Activated naive CD4-positive, alpha-beta T cell treated with Interleukin-2 at 50 U/mL for 16 hours (primary cell): ENCODE measurements around the gene LAMA3.

Source experiments
- DNase-seq: peaks from one replicate; pipeline ENCODE4 v3.0.0-alpha.2; 2020

The LAMA3 gene

DNA sequence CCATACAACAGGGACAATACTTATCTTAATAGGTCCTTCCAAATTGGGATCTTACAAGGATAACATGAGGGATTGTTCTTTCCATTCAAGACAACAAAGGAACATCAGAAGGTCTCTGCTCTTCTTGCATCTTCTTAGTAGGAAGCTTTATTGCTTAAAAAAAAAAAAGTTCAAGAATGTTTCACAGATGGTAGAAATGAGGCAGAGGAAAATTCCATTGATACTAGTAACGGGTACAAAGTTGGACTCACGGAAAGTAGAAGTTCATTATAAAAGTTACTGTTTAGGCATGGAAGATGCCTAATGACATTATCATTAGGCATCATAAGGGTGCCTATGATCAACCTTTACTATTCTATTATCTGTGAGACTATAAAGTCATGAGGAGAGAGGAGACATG is 136.2 kb downstream of the LAMA3 start:
- DNase-seq: no peak

GRCh38 chr18:23825978-23826405 is 136.7 kb downstream of the LAMA3 start:
- no peak for DNase-seq

GRCh38 chr18:23826850-23827620 is 137.8 kb downstream of the LAMA3 start:
- DNase-seq: no peak

DNA sequence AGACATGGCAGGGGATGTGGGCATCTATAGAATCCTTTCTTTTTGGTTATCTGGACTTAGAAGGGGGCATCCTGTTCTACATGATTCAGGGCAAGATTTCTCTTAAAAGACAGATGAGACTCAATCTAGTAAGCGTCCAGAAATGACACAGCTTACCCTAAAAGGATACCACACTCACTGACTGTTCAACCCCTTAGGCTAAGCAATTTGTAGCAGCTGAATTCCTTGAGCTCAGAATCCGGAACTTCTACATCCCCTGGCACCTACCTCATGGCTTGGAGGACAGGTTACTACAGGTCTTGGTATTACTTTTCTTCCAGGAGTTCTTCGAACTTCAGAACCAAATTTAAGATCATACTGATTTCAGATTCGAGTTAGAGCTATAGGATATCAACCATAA is 138.4 kb downstream of the LAMA3 start:
- no peak for DNase-seq

- peak; percentile 42 for DNase-seq
Observed at GRCh38 chr18:23828426-23828825, 139.2 kb downstream of the LAMA3 start.

DNA sequence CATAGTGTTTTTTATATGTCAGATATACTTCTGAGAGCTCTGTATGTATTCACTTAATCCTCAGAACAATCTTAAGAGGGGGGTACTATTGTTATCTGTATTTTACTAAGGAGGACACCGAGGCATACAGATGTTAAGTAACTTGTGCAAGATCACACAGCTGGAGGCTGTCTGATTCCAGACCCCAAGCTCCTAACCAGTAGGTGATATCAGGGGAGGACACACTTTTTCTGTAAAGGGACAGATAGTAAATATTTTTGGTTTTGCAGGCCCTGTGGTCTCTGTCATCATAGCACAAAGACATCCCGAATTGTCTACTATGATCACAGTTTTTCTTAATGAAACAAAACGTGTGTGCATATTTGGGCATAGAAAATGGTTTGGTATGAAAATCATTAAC is 143.7 kb downstream of the LAMA3 start:
- DNase-seq: no peak

DNA sequence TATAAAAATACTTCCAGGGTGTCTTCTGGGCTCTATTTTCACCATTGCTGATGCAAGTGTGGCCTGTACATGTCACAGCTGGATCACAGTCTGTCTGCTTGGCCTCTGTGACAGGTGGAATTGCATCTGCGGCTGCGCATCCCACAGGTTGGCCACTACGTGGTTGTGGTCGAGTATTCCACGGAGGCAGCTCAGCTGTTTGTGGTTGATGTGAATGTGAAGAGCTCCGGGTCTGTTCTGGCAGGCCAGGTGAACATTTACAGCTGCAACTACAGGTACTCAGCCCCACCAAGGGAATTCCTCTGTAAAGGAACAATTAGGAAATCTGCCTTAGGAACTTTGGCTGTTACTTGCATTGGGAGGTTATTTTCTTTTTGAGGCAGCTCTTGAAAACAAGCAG is 144.5 kb downstream of the LAMA3 start:
- DNase-seq: no peak

DNA sequence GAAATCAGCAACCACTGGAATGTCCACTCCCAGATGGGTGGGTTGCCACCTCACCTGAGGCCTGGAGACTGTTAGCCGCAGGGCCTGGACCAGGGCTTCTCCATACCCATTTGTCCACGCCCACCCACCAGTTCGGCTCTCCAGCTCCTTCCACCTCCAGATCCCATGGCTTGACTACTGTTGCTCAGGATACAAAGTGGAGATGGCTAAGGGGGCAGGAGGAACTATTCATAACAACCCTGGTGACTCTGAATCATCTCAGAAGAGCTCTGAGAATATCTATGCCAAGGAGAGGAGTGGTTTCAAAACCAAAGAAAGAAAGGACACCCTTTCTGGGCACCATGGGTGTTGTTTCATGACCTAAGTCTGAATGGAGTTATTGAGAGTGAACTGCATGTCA is 145.8 kb downstream of the LAMA3 start:
- DNase-seq: no peak

GRCh38 chr18:23835506-23835905 is 146.3 kb downstream of the LAMA3 start:
- DNase-seq: no peak

GRCh38 chr18:23837591-23837990 is 148.3 kb downstream of the LAMA3 start:
- DNase-seq: no peak

DNA sequence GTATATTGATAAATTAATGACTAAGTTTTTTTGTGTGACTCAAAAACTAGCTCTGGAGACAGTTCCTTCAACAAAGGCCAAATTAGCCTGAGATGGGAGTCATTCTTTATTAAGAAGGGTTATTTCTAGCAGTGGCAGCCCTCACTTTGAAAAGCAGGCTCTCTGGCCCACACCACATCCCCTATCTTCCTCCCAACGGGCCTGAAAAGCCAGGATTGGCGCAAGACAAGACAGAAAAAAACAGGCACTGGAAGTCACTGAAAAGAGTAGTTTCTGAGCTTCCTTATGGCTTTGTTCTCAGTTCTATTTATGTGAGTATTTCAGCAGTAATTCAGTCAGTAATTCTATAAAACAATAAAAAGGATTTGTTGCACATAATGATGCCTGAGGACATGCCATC is 149.0 kb downstream of the LAMA3 start:
- DNase-seq: no peak

DNA sequence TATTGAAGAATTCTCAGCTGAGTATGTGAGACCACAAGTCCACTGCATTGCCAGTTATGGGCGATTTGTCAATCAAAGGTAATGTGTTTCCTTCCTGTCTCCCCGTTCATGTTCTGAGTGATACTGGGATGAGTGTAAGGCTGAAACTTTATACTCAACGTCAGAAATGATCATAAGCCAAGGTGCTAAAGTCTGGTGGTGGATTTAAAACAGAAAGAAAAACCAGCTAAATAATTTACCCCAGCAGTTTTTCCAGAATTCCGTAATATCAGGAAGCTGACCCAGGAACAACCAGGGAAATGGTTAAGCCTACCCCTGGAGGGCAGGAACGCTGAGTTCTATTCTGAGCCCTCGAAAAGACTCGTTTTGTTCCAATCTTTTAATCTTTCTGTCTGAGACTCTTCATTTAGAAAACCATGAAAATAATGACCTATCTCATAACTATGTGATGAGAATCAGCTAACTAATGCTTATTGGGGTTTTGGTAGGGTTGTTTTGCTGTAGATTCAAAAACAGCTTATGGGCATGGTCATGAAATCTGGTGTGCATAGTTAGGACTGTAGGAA is 149.6 kb downstream of the LAMA3 start:
- no peak for DNase-seq

DNA sequence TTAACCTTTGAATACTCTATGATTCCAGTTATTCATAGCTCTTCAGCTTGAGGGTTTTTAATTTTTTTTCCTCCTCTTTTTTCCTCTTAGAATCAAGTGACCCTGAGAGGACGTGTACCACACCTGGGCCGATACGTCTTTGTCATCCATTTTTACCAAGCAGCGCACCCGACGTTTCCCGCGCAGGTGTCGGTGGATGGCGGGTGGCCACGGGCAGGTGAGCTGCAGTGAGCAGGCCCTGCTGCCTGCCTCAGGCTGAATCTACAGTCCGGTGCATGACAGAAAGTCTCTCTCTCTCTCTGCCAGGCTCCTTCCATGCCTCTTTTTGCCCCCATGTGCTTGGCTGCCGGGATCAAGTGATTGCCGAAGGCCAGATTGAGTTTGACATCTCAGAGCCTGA is 153.1 kb downstream of the LAMA3 start:
- DNase-seq: no peak

DNA sequence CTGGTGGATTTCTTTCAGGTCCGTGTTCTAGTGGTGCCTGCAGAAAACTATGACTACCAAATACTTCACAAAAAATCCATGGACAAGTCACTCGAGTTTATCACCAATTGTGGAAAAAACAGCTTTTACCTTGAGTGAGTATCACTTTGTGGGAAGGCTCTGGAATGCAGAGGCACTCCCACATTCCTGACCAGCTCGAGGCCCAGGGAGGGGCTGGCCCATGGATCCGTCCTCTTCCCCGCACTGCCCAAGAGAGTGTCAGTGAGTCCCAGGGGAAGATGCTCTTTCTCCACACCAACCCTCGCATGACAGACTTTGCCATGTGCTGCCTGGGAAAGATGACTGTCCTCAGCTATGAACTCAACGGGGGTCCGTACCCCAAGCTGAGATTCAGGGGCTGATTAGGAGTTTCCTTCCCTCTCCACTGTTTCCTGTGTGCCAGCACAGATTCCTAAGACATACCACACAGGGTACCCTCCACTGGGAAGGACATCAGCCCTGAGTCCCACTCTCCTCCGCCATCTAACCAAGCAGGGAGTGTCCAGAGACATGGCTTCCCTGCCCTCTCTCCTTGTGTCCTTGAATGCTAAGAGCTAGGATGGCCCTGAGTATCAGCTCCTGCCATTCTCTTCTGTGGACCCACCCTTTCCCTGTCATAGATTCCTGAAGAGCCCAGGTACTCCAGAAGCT is 155.9 kb downstream of the LAMA3 start:
- no peak for DNase-seq

GRCh38 chr18:23845988-23846630 is 156.9 kb downstream of the LAMA3 start:
- DNase-seq: no peak

DNA sequence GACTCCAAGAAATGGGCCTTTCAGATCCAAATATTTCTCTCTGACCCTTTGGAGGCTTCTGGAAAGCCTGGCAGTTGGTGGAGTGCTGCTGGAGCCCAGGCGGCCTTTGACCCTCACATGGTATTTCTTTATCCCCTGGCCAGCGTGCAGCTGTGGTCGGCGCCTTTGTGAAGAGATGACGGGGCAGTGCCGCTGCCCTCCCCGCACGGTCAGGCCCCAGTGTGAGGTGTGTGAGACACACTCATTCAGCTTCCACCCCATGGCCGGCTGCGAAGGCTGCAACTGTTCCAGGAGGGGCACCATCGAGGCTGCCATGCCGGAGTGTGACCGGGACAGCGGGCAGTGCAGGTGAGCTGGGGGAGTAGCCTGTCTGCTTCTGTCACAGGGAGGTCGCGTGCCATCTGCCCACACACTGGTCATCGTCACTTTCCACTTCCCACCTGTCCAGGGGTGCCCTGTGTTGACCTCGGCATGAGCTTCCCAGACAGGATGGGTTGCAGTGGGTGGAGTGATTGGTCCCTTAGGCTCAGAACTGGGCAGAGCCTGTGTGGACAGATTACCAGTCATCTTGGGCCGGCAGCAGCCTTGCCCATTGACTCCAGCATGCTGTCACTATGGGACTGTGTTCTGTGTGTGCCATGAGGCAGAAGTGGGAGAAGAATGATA is 158.2 kb downstream of the LAMA3 start:
- DNase-seq: no peak

- no peak for DNase-seq
Observed at GRCh38 chr18:23849141-23849540, 159.9 kb downstream of the LAMA3 start.

- no peak for DNase-seq
Observed at GRCh38 chr18:23850215-23850614, 161.0 kb downstream of the LAMA3 start.

- DNase-seq: no peak
Observed at GRCh38 chr18:23851470-23852002, 162.3 kb downstream of the LAMA3 start.

DNA sequence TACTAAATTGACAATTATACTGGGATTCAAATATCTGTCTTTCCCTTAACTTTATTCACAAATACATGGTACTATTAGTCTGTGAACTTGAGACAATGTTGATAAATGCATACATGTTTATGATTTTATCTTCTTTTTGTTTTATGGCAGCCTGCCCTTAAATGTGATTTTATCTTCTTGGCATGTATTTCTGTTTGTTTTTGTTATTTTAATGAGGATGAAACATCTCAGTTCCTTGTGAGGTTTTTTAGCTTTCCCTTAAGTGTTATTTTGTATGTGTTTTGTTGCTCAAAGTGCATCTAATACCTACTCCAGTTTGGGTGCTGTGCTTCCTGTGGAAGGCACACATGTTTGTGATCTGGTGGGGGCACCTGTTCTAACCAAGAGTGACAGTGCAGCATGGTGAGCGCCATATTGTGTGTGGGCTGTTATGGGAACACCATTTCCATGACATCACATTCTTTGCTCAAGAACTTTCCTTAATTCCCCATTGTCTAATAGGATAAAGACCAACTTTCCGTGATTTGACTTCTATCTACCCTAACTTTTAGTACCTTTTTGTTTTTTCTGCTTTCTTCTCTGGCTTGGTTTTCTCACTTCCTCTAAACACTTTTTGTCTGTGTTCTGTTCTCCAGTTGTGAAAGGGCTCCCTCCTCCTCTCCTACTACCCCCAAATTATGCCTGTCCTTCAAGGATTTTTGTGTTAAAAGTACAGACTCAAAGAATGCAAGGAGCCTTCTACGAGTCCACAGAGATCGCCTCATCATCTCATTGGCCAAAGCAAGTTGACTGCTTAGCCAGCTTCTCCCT is 163.2 kb downstream of the LAMA3 start:
- no peak for DNase-seq

GRCh38 chr18:23853448-23854195 is 164.4 kb downstream of the LAMA3 start:
- DNase-seq: no peak
